Thyroid gland (tissue), 4 donors: Measurements from ENCODE around the gene TAF4B.
"Not testable (repeated sequence)": the region's sequence is repeated elsewhere in the genome, so short reads cannot be mapped to it uniquely, and the experiment has no call there.

Experiments used
- CTCF ChIP-seq, 6 experiments: fragments of 200-600 bp in 3 of 6; fragments of 450-650 bp in 3 of 6; sonication (generic) in 3 of 6; IDR thresholded peaks; one replicate each; pipeline ENCODE4 v1.5.1; 2016 to 2019; ENCODE audit warnings: antibody characterized with exemption in 6 of 6, mild to moderate bottlenecking in 2 of 6, inconsistent platforms in 1 of 6, moderate library complexity in 1 of 6
- POLR2A ChIP-seq, 2 donors: fragments of 450-650 bp; IDR thresholded peaks; one replicate each; pipeline ENCODE4 v1.6.1; 2017; ENCODE audit warnings: antibody characterized with exemption in 2 of 2, mild to moderate bottlenecking in 2 of 2, moderate library complexity in 1 of 2

- not testable (repeated sequence) for TF ChIP-seq CTCF, POLR2A (IDR thresholded peaks at IDR 0.05)
Observed at GRCh38 chr18:26303222-26303621, 77.0 kb downstream of the TAF4B start.
